Gastrocnemius medialis (tissue), 4 donors: ENCODE data around the gene REPS2. TPM values are rescaled to one million over a fixed set of nuclear protein-coding genes. Genes with fewer than 3 reads are reported as not detected.

Experiments used
- ATAC-seq, 2 donors: fragments of 150-250 bp; one replicate each; pipeline ENCODE4 v1.9.1; 2016
- DNase-seq, 2 donors: peaks; one replicate each; pipeline ENCODE4 v3.0.0-alpha.2; 2019
- H3K27ac ChIP-seq, 4 donors: fragments of 200-600 bp; sonication (generic); 1 replicate in 1 of 4; 2 replicates in 3 of 4; pipeline ENCODE4 v1.5.1; 2016 to 2018; ENCODE audit warnings: mild to moderate bottlenecking in 2 of 4, moderate library complexity in 1 of 4
- H3K27me3 ChIP-seq, 3 donors: fragments of 200-600 bp; sonication (generic) in 2 of 3; 1 replicate in 1 of 3; 2 replicates in 2 of 3; pipeline versions ENCODE4 v1.5.1 to v1.6.0; 2016 to 2019; ENCODE audit warnings: mild to moderate bottlenecking in 1 of 3, moderate library complexity in 1 of 3
- H3K36me3 ChIP-seq, 2 donors: fragments of 200-600 bp; sonication (generic) in 1 of 2; one replicate each; pipeline ENCODE4 v1.5.1; 2017 to 2018
- H3K4me1 ChIP-seq, 2 donors: fragments of 200-600 bp; sonication (generic) in 1 of 2; one replicate each; pipeline ENCODE4 v1.5.1; 2016 to 2017; ENCODE audit warnings: mild to moderate bottlenecking in 2 of 2
- H3K4me3 ChIP-seq, 4 donors: fragments of 200-600 bp; sonication (generic) in 3 of 4; 1 replicate in 1 of 4; 2 replicates in 3 of 4; pipeline ENCODE4 v1.5.1; 2016 to 2019; ENCODE audit warnings: mild to moderate bottlenecking in 2 of 4
- H3K9me3 ChIP-seq, 3 donors: fragments of 200-600 bp; sonication (generic) in 2 of 3; 1 replicate in 1 of 3; 2 replicates in 2 of 3; pipeline ENCODE4 v1.5.1; 2016 to 2019
- POLR2A ChIP-seq, 2 donors: fragments of 450-650 bp; IDR thresholded peaks; one replicate each; pipeline ENCODE4 v1.6.1; 2017; ENCODE audit warnings: antibody characterized with exemption in 2 of 2, mild to moderate bottlenecking in 2 of 2, moderate library complexity in 2 of 2
- in situ Hi-C, 4 donors: fragments of 200-750 bp; cut with MboI; loops; one replicate each; pipeline versions ENCODE4 v1.15.0 to v1.8.0; 2017; ENCODE audit warnings: low sequenced_read_pairs in 4 of 4
- intact Hi-C: fragments of 100-400 bp; cut with DNase I; formaldehyde crosslinking; loops from one replicate; pipeline ENCODE4 v1.15.1; 2023; ENCODE audit warnings: low total_unique reads
- total RNA-seq, 4 donors: library from RNA; depleted of rRNA; stranded (reverse); fragments of >200 nt; gene quantifications; one replicate each; pipeline versions ENCODE4 v1.1.0 to v1.2.3, GENCODE V29; 2016
- TF ChIP-seq, protein P1 (sequence below), 5 experiments: fragments of 450-650 bp in 3 of 5; fragments of 200-600 bp in 2 of 5; sonication (generic) in 2 of 5; IDR thresholded peaks in 4 of 5; conservative IDR thresholded peaks in 1 of 5; 1 replicate in 4 of 5; 2 replicates in 1 of 5; pipeline ENCODE4 v1.5.1; 2016 to 2019; ENCODE audit warnings: antibody characterized with exemption in 5 of 5, mild to moderate bottlenecking in 3 of 5, moderate library complexity in 3 of 5

Gene REPS2
- total RNA-seq, 4 donors from 2014 or later = 1.8 to 8.8 (median 3.2) TPM

DNA sequence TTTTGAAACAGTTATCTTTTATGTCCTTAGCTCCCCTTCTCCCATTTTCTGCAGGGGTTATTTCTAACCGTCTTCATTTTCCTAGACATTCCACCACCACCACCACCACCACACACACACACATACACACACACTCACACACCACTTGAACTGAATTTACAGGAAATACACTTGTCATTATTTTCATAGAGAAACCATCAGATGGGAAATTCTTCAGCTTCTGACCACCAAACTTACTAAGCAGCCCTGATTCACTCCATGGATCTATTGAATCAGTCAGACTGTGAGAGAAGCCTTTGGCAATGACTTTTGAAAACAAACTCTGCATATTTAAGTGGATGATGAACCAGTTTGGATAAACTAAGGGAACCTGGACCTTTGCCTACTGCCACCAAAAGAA lies 218.5 kb downstream of the REPS2 start:
- no peak for ATAC-seq
- DNase-seq = no peak
- Histone ChIP-seq H3K4me1 (no peaks in the 10 kb centered on the region), H3K4me3 (no peak overlapping the region), H3K36me3 (no peaks in the 10 kb centered on the region), H3K9me3 (peaks cover 0 to 13% (median 8%) of the 10 kb centered on the region in 3 donors), H3K27ac (no peak overlapping the region), H3K27me3 (peaks cover 0 to 4% (median 0%) of the 10 kb centered on the region in 3 donors)
- intact Hi-C loops (no loop called here), in situ Hi-C loops (no loop called here)
- TF ChIP-seq POLR2A (IDR thresholded peaks at IDR 0.05) = no peak

DNA sequence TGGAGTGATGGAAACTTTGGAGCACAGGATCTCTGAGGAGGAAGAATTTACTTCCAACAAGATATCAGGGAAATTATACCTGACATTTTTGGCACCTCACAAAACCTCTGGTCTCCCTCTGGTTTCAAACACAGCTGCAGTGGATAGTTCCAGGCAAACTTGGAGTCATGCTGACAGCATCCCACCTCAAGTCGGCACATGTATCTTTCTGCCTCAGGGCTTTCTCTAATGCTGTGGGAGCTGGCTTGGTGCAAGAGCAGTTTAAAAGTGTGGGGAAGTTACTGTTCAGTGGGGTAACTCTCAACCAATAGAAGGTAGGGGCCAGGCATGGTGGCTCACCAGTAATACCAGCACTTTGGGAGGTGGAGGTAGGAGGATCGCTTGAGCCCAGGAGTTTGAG lies 221.5 kb downstream of the REPS2 start:
- Histone ChIP-seq H3K9me3 (peaks cover 0 to 8% (median 3%) of the 10 kb centered on the region in 3 donors), H3K27me3 (peaks cover 0 to 4% (median 0%) of the 10 kb centered on the region in 3 donors), H3K36me3 (no peaks in the 10 kb centered on the region), H3K4me3 (no peak overlapping the region), H3K27ac (no peak overlapping the region), H3K4me1 (no peaks in the 10 kb centered on the region)
- ATAC-seq = no peak
- in situ Hi-C loops (no loop called here), intact Hi-C loops (no loop called here)
- TF ChIP-seq, protein P1, sequence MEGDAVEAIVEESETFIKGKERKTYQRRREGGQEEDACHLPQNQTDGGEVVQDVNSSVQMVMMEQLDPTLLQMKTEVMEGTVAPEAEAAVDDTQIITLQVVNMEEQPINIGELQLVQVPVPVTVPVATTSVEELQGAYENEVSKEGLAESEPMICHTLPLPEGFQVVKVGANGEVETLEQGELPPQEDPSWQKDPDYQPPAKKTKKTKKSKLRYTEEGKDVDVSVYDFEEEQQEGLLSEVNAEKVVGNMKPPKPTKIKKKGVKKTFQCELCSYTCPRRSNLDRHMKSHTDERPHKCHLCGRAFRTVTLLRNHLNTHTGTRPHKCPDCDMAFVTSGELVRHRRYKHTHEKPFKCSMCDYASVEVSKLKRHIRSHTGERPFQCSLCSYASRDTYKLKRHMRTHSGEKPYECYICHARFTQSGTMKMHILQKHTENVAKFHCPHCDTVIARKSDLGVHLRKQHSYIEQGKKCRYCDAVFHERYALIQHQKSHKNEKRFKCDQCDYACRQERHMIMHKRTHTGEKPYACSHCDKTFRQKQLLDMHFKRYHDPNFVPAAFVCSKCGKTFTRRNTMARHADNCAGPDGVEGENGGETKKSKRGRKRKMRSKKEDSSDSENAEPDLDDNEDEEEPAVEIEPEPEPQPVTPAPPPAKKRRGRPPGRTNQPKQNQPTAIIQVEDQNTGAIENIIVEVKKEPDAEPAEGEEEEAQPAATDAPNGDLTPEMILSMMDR (IDR thresholded peaks at IDR 0.05 in 4 of 5, conservative IDR thresholded peaks at IDR 0.05 in 1 of 5) = no peak
- no peak for TF ChIP-seq POLR2A (IDR thresholded peaks at IDR 0.05)
- no peak for DNase-seq

DNA sequence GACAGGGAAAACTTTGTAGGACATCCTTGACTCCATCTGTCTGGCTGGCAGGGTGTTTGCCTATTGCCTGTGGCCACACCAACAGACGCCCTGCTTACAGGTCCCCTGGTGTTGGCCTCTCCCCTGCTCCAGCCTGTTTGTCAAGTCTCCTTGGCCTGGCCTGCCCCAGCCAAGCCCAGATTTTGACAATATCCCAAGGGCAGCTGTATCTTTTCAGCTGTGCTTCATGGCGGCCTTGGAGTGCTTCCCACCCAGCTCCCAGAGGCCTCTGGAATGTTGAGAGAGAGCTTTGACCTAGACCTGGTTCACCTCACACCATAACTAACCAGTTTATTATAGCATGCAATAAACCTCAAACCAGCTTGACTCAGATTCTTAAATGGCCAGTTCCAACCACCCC lies 224.5 kb downstream of the REPS2 start:
- in situ Hi-C loops (no loop called here), intact Hi-C loops (no loop called here)
- ATAC-seq (no peak), DNase-seq (no peak)
- TF ChIP-seq, protein P1 (IDR thresholded peaks at IDR 0.05 in 4 of 5, conservative IDR thresholded peaks at IDR 0.05 in 1 of 5) = no peak
- Histone ChIP-seq H3K9me3 (no peaks in the 10 kb centered on the region), H3K4me1 (no peaks in the 10 kb centered on the region), H3K27ac (no peak overlapping the region), H3K4me3 (no peak overlapping the region), H3K36me3 (no peaks in the 10 kb centered on the region), H3K27me3 (peaks cover 0 to 2% (median 0%) of the 10 kb centered on the region in 3 donors)

DNA sequence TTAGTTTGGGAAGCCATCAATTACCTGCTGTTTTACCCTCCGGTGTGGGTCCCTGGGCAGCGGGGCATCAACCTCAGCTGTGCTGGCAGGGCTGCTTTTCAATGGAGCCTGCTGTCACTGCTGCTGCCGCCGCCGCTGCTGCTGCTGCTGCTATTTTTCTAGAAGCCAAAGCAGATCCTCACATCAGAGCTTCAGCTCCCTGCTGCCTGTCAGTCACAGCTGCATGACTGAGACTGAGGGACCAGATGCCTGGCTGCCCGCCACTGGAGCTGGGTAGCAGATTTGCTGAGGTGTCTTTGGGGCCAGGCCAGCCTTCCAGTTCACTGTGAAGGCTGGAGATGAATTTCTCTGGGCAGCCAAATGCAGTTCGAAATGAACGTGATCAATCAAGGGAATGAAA lies 228.2 kb downstream of the REPS2 start:
- Histone ChIP-seq H3K27me3 (no peaks in the 10 kb centered on the region), H3K4me1 (no peaks in the 10 kb centered on the region), H3K9me3 (no peaks in the 10 kb centered on the region), H3K27ac (no peak overlapping the region), H3K36me3 (no peaks in the 10 kb centered on the region), H3K4me3 (no peak overlapping the region)
- intact Hi-C loops (no loop called here), in situ Hi-C loops (loop anchor here in 1 of 4 donors (25.0 kb wide), 1 partner anchor 87 kb away; no protein-coding TSS in a partner anchor)
- TF ChIP-seq, protein P1 (IDR thresholded peaks at IDR 0.05 in 4 of 5, conservative IDR thresholded peaks at IDR 0.05 in 1 of 5) = no peak
- TF ChIP-seq POLR2A (IDR thresholded peaks at IDR 0.05) = no peak
- ATAC-seq = no peak
- peak in 1 of 2 donors; percentile 15 for DNase-seq

- Histone ChIP-seq H3K9me3 (no peaks in the 10 kb centered on the region), H3K4me1 (no peaks in the 10 kb centered on the region), H3K4me3 (no peak overlapping the region), H3K27me3 (peaks cover 0 to 2% (median 0%) of the 10 kb centered on the region in 3 donors), H3K27ac (no peak overlapping the region), H3K36me3 (no peaks in the 10 kb centered on the region)
- DNase-seq (no peak), ATAC-seq (no peak)
- intact Hi-C loops = no loop called here
- in situ Hi-C loops = loop anchor here in 1 of 4 donors (25.0 kb wide), 1 partner anchor 95 kb away; no protein-coding TSS in a partner anchor
- TF ChIP-seq, protein P1 (IDR thresholded peaks at IDR 0.05 in 4 of 5, conservative IDR thresholded peaks at IDR 0.05 in 1 of 5) = no peak
- TF ChIP-seq POLR2A (IDR thresholded peaks at IDR 0.05) = no peak
Observed at GRCh38 chrX:17182317-17182716, 235.9 kb downstream of the REPS2 start.
